Stimulated activated naive B cell treated with anti-CD40 and anti-IgM and Interleukin-4, amounts not matched to agents 10 μg/mL and 1 μg/mL and 100 μg/mL, for 72 hours (primary cell): Measurements from ENCODE around the gene CYP27B1.
A peak's percentile ranks its signal among the peaks of the same experiment; 100 is the strongest.
"Not testable (repeated sequence)": the region's sequence is repeated elsewhere in the genome, so short reads cannot be mapped to it uniquely, and the experiment has no call there.

ENCODE experiments used
- ATAC-seq, 2 donors: fragments of 150-1000 bp; cut with Tn5 transposase; replicated peaks; 2 replicates each; pipeline ENCODE4 v1.10.0; 2021; ENCODE audit warnings: moderate library complexity in 1 of 2
- DNase-seq: peaks from one replicate; pipeline ENCODE4 v3.0.0; 2021
- H3K27ac Mint-ChIP-seq: one replicate; pipeline ENCODE4 v1.8.0; 2022; ENCODE audit warnings: mild to moderate bottlenecking, mixed read lengths
- H3K27me3 Mint-ChIP-seq, 2 donors: one replicate each; pipeline ENCODE4 v1.8.0; 2022; ENCODE audit warnings: mixed read lengths in 2 of 2
- H3K36me3 Mint-ChIP-seq, 2 donors: one replicate each; pipeline ENCODE4 v1.8.0; 2022; ENCODE audit warnings: mixed read lengths in 2 of 2, mild to moderate bottlenecking in 1 of 2
- H3K4me1 Mint-ChIP-seq, 2 donors: one replicate each; pipeline ENCODE4 v1.8.0; 2022; ENCODE audit warnings: mixed read lengths in 2 of 2, mild to moderate bottlenecking in 1 of 2
- H3K4me3 Mint-ChIP-seq, 2 donors: one replicate each; pipeline ENCODE4 v1.8.0; 2022; ENCODE audit warnings: mild to moderate bottlenecking in 2 of 2, mixed read lengths in 2 of 2, moderate library complexity in 1 of 2
- H3K9me3 Mint-ChIP-seq, 2 donors: one replicate each; pipeline ENCODE4 v1.8.0; 2022; ENCODE audit warnings: mixed read lengths in 2 of 2, mild to moderate bottlenecking in 1 of 2

Gene CYP27B1

GRCh38 chr12:57716305-57716704 is 50.6 kb downstream of the CYP27B1 start:
- Mint-ChIP-seq H3K4me1 (peaks cover 6 to 7% of the 10 kb centered on the region in 2 donors), H3K27ac (no peak overlapping the region), H3K4me3 (no peak overlapping the region), H3K27me3 (no peaks in the 10 kb centered on the region), H3K36me3 (peaks cover 63 to 73% of the 10 kb centered on the region in 2 donors), H3K9me3 (no peaks in the 10 kb centered on the region)
- ATAC-seq (no peak), DNase-seq (no peak)

DNA sequence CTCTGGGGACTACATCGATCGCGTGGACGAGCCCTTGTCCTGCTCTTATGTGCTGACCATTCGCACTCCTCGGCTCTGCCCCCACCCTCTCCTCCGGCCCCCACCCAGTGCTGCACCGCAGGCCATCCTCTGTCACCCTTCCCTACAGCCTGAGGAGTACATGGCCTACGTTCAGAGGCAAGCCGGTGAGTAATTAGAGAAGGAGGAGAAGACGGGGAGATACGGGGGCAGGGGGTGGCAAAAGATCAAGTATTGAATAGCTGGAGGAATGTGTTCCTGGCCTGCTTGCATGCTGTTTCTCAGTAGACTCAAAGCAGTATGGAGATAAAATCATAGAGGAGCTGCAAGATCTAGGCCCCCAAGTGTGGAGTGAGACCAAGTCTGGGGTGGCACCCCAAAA is 51.1 kb downstream of the CYP27B1 start:
- Mint-ChIP-seq H3K9me3 (no peaks in the 10 kb centered on the region), H3K4me3 (no peak overlapping the region), H3K27me3 (no peaks in the 10 kb centered on the region), H3K4me1 (peaks cover 6 to 7% of the 10 kb centered on the region in 2 donors), H3K36me3 (peaks cover 62 to 74% of the 10 kb centered on the region in 2 donors), H3K27ac (peak overlapping the region; percentile 59)
- DNase-seq, result no peak
- no peak for ATAC-seq

GRCh38 chr12:57715036-57715748 is 51.7 kb downstream of the CYP27B1 start:
- Mint-ChIP-seq H3K36me3 (peaks cover 59 to 69% of the 10 kb centered on the region in 2 donors), H3K27ac (peak overlapping the region; percentile 59)
- H3K4me3 Mint-ChIP-seq, DNase-seq, H3K27me3 Mint-ChIP-seq, H3K9me3 Mint-ChIP-seq, H3K4me1 Mint-ChIP-seq: not testable (repeated sequence)
- peak; percentile 70 to 80 for ATAC-seq

GRCh38 chr12:57713209-57713608 is 53.7 kb downstream of the CYP27B1 start:
- Mint-ChIP-seq H3K27ac (no peak overlapping the region), H3K4me1 (peaks cover 5 to 12% of the 10 kb centered on the region in 2 donors), H3K27me3 (no peaks in the 10 kb centered on the region), H3K4me3 (no peak overlapping the region), H3K36me3 (peaks cover 47 to 60% of the 10 kb centered on the region in 2 donors), H3K9me3 (no peaks in the 10 kb centered on the region)
- no peak for ATAC-seq
- no peak for DNase-seq

- Mint-ChIP-seq H3K27ac (no peak overlapping the region), H3K9me3 (no peaks in the 10 kb centered on the region), H3K27me3 (no peaks in the 10 kb centered on the region), H3K4me3 (no peak overlapping the region), H3K36me3 (peaks cover 42 to 55% of the 10 kb centered on the region in 2 donors), H3K4me1 (peaks cover 5 to 12% of the 10 kb centered on the region in 2 donors)
- DNase-seq, result no peak
- no peak for ATAC-seq
Measured at GRCh38 chr12:57712701-57713100, 54.2 kb downstream of the CYP27B1 start.
